SU-DHL-6 (cell line): ENCODE data around the gene HS6ST2.

Source experiments
- H2AFZ ChIP-seq: fragments of 200-600 bp; sonication (generic); 2 replicates; pipeline ENCODE4 v1.6.1; 2014; ENCODE audit warnings: low read depth, mild to moderate bottlenecking, moderate library complexity, mixed read lengths, antibody characterized with exemption, low read length; ENCODE audit not compliant: severe bottlenecking
- H3F3A ChIP-seq: fragments of 200-600 bp; shearing (Covaris generic); 2 replicates; pipeline ENCODE4 v1.6.0; 2016; ENCODE audit warnings: antibody characterized with exemption, mild to moderate bottlenecking; ENCODE audit not compliant: insufficient read depth
- H3K27ac ChIP-seq: fragments of 200-600 bp; sonication (generic); 2 replicates; pipeline ENCODE4 v1.5.1; 2016; ENCODE audit warnings: low read depth, mild to moderate bottlenecking, low read length, moderate library complexity, mixed read lengths
- H3K27me3 ChIP-seq: fragments of 200-600 bp; sonication (generic), shearing (Covaris generic); 2 replicates; pipeline ENCODE4 v1.6.0; 2014; ENCODE audit warnings: mild to moderate bottlenecking, low read length
- H3K36me3 ChIP-seq: fragments of 200-600 bp; sonication (generic); 2 replicates; pipeline ENCODE4 v1.6.1; 2014; ENCODE audit warnings: mild to moderate bottlenecking, low read length, mixed read lengths
- H3K4me2 ChIP-seq: fragments of 300-600, 200-600 bp; shearing (Covaris generic), sonication (generic); 2 replicates; pipeline ENCODE4 v1.6.0; 2014; ENCODE audit warnings: low read length, low read depth, mild to moderate bottlenecking; ENCODE audit not compliant: poor library complexity, severe bottlenecking
- H3K4me3 ChIP-seq: fragments of 200-600 bp; sonication (generic); 2 replicates; pipeline ENCODE4 v1.5.1; 2014; ENCODE audit warnings: antibody characterized with exemption, low read length, mild to moderate bottlenecking, mixed read lengths; ENCODE audit not compliant: insufficient read depth, poor library complexity, severe bottlenecking
- H3K79me2 ChIP-seq: fragments of 200-600 bp; sonication (generic); 2 replicates; pipeline ENCODE4 v1.6.1; 2014; ENCODE audit warnings: mild to moderate bottlenecking, low read length, moderate library complexity; ENCODE audit not compliant: insufficient read depth
- H3K9ac ChIP-seq: fragments of 200-600 bp; sonication (generic); 2 replicates; pipeline ENCODE4 v1.7.0; 2014; ENCODE audit warnings: mild to moderate bottlenecking, low read length
- H3K9me2 ChIP-seq: fragments of 200-600 bp; sonication (generic); replicated peaks from 2 replicates; pipeline ENCODE4 v1.6.1; 2014; ENCODE audit warnings: low read length; ENCODE audit not compliant: insufficient read depth
- H3K9me3 ChIP-seq: fragments of 200-600 bp; sonication (generic); 2 replicates; pipeline ENCODE4 v1.6.1; 2014; ENCODE audit warnings: low read length, mixed read lengths; ENCODE audit not compliant: insufficient read depth
- H4K20me1 ChIP-seq: fragments of 200-600 bp; sonication (generic); 2 replicates; pipeline ENCODE4 v1.6.1; 2014; ENCODE audit warnings: low read depth, mild to moderate bottlenecking, antibody characterized with exemption, low read length, moderate library complexity, mixed read lengths
- EZH2phosphoT487 ChIP-seq: fragments of 200-600 bp; sonication (generic), shearing (Covaris generic); conservative IDR thresholded peaks from 2 replicates; pipeline ENCODE4 v1.6.1; 2018; ENCODE audit warnings: mild to moderate bottlenecking, antibody characterized with exemption, low read length, moderate library complexity, mixed read lengths
- TF ChIP-seq, protein P1 (sequence below): fragments of 200-600 bp; sonication (generic); IDR thresholded peaks from one replicate; pipeline ENCODE4 v1.5.1; 2017; ENCODE audit warnings: antibody characterized with exemption, mild to moderate bottlenecking, low read length, moderate library complexity; ENCODE audit not compliant: insufficient read depth, poor library complexity, severe bottlenecking

HS6ST2 gene

DNA sequence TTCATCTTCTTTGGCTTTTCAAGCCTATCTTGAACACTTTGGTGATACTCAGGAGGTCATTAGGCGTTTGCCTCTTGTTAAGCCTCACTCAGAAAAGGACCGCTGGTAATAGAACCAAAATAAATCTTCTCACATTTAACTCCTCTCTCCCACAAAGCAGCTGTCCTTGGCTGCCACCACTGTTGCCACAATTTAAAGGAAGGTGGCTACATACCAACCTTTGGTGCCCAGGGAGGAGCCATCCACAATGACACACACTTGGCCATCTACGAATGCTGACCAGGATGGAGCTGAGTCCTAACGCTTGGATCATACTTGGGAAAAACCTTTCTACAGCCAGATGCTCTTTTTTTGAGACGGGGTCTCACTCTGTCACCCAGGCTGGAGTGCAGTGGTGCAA is 210.2 kb downstream of the HS6ST2 start:
- H4K20me1 ChIP-seq: no peaks in the 10 kb centered on the region
- H3F3A ChIP-seq: no peaks in the 10 kb centered on the region
- no peaks in the 10 kb centered on the region for H3K9me3 ChIP-seq
- no peaks in the 10 kb centered on the region for H3K79me2 ChIP-seq
- H3K4me2 ChIP-seq: no peak overlapping the region
- no peak for TF ChIP-seq EZH2phosphoT487
- TF ChIP-seq, protein P1, sequence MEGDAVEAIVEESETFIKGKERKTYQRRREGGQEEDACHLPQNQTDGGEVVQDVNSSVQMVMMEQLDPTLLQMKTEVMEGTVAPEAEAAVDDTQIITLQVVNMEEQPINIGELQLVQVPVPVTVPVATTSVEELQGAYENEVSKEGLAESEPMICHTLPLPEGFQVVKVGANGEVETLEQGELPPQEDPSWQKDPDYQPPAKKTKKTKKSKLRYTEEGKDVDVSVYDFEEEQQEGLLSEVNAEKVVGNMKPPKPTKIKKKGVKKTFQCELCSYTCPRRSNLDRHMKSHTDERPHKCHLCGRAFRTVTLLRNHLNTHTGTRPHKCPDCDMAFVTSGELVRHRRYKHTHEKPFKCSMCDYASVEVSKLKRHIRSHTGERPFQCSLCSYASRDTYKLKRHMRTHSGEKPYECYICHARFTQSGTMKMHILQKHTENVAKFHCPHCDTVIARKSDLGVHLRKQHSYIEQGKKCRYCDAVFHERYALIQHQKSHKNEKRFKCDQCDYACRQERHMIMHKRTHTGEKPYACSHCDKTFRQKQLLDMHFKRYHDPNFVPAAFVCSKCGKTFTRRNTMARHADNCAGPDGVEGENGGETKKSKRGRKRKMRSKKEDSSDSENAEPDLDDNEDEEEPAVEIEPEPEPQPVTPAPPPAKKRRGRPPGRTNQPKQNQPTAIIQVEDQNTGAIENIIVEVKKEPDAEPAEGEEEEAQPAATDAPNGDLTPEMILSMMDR: no peak
- H3K27me3 ChIP-seq: no peaks in the 10 kb centered on the region
- H3K27ac ChIP-seq: no peak overlapping the region
- no peaks in the 10 kb centered on the region for H3K9me2 ChIP-seq
- H3K9ac ChIP-seq: no peak overlapping the region
- no peak overlapping the region for H3K4me3 ChIP-seq
- no peak overlapping the region for H2AFZ ChIP-seq
- no peaks in the 10 kb centered on the region for H3K36me3 ChIP-seq

- no peaks in the 10 kb centered on the region for H3K9me2 ChIP-seq
- no peaks in the 10 kb centered on the region for H3K79me2 ChIP-seq
- no peaks in the 10 kb centered on the region for H3K27me3 ChIP-seq
- TF ChIP-seq EZH2phosphoT487: no peak
- TF ChIP-seq, protein P1: no peak
- no peak overlapping the region for H3K9ac ChIP-seq
- H4K20me1 ChIP-seq: no peaks in the 10 kb centered on the region
- H3F3A ChIP-seq: no peaks in the 10 kb centered on the region
- H3K36me3 ChIP-seq: no peaks in the 10 kb centered on the region
- no peak overlapping the region for H2AFZ ChIP-seq
- no peak overlapping the region for H3K27ac ChIP-seq
- no peak overlapping the region for H3K4me3 ChIP-seq
- no peak overlapping the region for H3K4me2 ChIP-seq
- no peaks in the 10 kb centered on the region for H3K9me3 ChIP-seq
Measured at GRCh38 chrX:132745593-132745992, 212.8 kb downstream of the HS6ST2 start.

GRCh38 chrX:132744470-132744869 is 214.0 kb downstream of the HS6ST2 start:
- Histone ChIP-seq H3F3A (no peaks in the 10 kb centered on the region), H3K9me2 (no peaks in the 10 kb centered on the region), H4K20me1 (no peaks in the 10 kb centered on the region), H3K4me2 (no peak overlapping the region), H3K79me2 (no peaks in the 10 kb centered on the region), H2AFZ (no peak overlapping the region), H3K9ac (no peak overlapping the region), H3K9me3 (no peaks in the 10 kb centered on the region), H3K27ac (no peak overlapping the region), H3K27me3 (no peaks in the 10 kb centered on the region), H3K36me3 (no peaks in the 10 kb centered on the region), H3K4me3 (no peak overlapping the region)
- TF ChIP-seq, protein P1: no peak
- no peak for TF ChIP-seq EZH2phosphoT487
